Sigmoid colon (tissue), 4 donors: ENCODE data around the gene CDC73.

Source experiments
- CTCF ChIP-seq, 4 experiments: fragments of 450-650 bp in 3 of 4; fragments of 200-600 bp in 1 of 4; IDR thresholded peaks; one replicate each; pipeline ENCODE4 v1.5.1; 2016 to 2019; ENCODE audit warnings: antibody characterized with exemption in 4 of 4, mild to moderate bottlenecking in 3 of 4, moderate library complexity in 2 of 4
- EP300 ChIP-seq, 4 donors: sonication (generic); formaldehyde crosslinking; IDR thresholded peaks; one replicate each; pipeline ENCODE4 v1.6.1; 2017; ENCODE audit warnings: antibody characterized with exemption in 4 of 4

DNA sequence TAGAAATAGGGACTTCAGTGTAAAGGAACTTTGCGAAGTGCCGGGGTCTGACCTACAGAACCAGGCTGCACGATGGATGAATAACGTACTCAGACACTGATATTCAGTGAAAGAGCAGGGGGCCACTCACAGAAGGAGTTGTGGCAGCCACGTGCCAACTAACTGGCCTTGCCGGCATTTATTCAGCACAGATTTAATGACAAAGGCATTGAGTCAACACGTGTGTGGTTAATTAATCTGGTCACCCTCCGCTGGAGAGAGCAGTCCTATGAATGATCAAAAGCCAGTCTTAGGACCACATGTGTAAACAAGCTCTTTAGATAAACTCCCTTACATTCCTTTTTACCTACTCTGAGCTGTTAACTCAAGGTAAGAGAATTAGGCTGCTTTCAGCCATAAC, 70.8 kb downstream of the CDC73 start:
- no peak for TF ChIP-seq CTCF (IDR thresholded peaks at IDR 0.05)
- no peak for TF ChIP-seq EP300 (IDR thresholded peaks at IDR 0.05)
